Body of pancreas (tissue), 4 donors: Measurements from ENCODE around the gene CERCAM. TPM values are rescaled to one million over a fixed set of nuclear protein-coding genes. Genes with fewer than 3 reads are reported as not detected.

Experiments used
- ATAC-seq: fragments of 150-250 bp; one replicate; pipeline ENCODE4 v1.9.1; 2016
- DNase-seq, 4 donors: peaks; one replicate each; pipeline ENCODE4 v3.0.0-alpha.2; 2019
- H3K27ac ChIP-seq, 4 donors: fragments of 200-600 bp; sonication (generic); 1 replicate in 3 of 4; 2 replicates in 1 of 4; pipeline versions ENCODE4 v1.5.1 to v1.6.1; 2016 to 2019; ENCODE audit warnings: mild to moderate bottlenecking in 1 of 4, mixed read lengths in 1 of 4, moderate library complexity in 1 of 4
- H3K27me3 ChIP-seq, 2 donors: fragments of 200-600 bp; sonication (generic); one replicate each; pipeline ENCODE4 v1.6.0; 2016; ENCODE audit warnings: mild to moderate bottlenecking in 1 of 2
- H3K36me3 ChIP-seq, 2 donors: fragments of 200-600 bp; sonication (generic); replicated peaks in 1 of 2; 2 replicates each; pipeline ENCODE4 v1.5.1; 2016; ENCODE audit warnings: low read depth in 2 of 2; ENCODE audit not compliant: insufficient read depth in 1 of 2
- H3K4me1 ChIP-seq: fragments of 200-600 bp; sonication (generic); one replicate; pipeline ENCODE4 v1.6.0; 2016
- H3K4me3 ChIP-seq, 2 donors: fragments of 200-600 bp; sonication (generic); 1 replicate in 1 of 2; 2 replicates in 1 of 2; pipeline ENCODE4 v1.5.1; 2016 to 2019
- H3K9me3 ChIP-seq, 3 donors: fragments of 200-600 bp; sonication (generic); 1 replicate in 2 of 3; 2 replicates in 1 of 3; pipeline ENCODE4 v1.5.1; 2016
- CTCF ChIP-seq, 7 experiments: fragments of 450-650 bp in 4 of 7; fragments of 200-600 bp in 3 of 7; sonication (generic) in 3 of 7; IDR thresholded peaks; one replicate each; pipeline ENCODE4 v1.5.1; 2016 to 2019; ENCODE audit warnings: antibody characterized with exemption in 7 of 7
- POLR2A ChIP-seq, 3 donors: fragments of 450-650 bp; IDR thresholded peaks; one replicate each; pipeline ENCODE4 v1.6.1; 2016; ENCODE audit warnings: antibody characterized with exemption in 3 of 3, mild to moderate bottlenecking in 2 of 3
- WGBS, 2 donors: methylation state at CpG; one replicate each; pipeline ENCODE4 v1.1.5; 2017; 5-methylcytosine and 5-hydroxymethylcytosine counted together
- intact Hi-C: fragments of 100-400 bp; cut with DNase I; formaldehyde crosslinking; loops from one replicate; pipeline ENCODE4 v1.15.1; 2023
- total RNA-seq, 2 donors: library from RNA; depleted of rRNA; stranded (reverse); fragments of >200 nt; gene quantifications; one replicate each; pipeline ENCODE4 v1.1.0, GENCODE V29; 2016

The CERCAM gene
- 10 to 100 TPM; 28.0 to 42.0 TPM for total RNA-seq

- DNase-seq (peak; percentile 55 to 78 (median 62)), ATAC-seq (peak; percentile 81)
- Histone ChIP-seq H3K27me3 (no peaks in the 10 kb centered on the region), H3K36me3 (no peaks in the 10 kb centered on the region), H3K4me1 (peaks cover 21% of the 10 kb centered on the region), H3K27ac (peak within 1 kb of the TSS; percentile 1 to 67 (median 46)), H3K4me3 (peak within 1 kb of the TSS; percentile 81 to 99), H3K9me3 (no peaks in the 10 kb centered on the region)
- intact Hi-C loops, result no loop called here
- TF ChIP-seq CTCF (IDR thresholded peaks at IDR 0.05) (peak in 1 of 7 experiments; percentile 14), POLR2A (IDR thresholded peaks at IDR 0.05) (peak; percentile 27 to 32 (median 28))
- 1 to 5% methylated on average over 4 to 28 of the region's 59 CpGs for WGBS, 2 donors
Observed at GRCh38 chr9:128420651-128421481, at the start of gene CERCAM. CERCAM (plus strand) TSS chr9:128420857; CDS start chr9:128420878, 21 bp downstream.

GRCh38 chr9:128371630-128372117 is 49.0 kb upstream of the CERCAM start:
- TF ChIP-seq CTCF (IDR thresholded peaks at IDR 0.05) (no peak), POLR2A (IDR thresholded peaks at IDR 0.05) (no peak)
- no peaks in the 10 kb centered on the region for H3K27me3 ChIP-seq
- H3K4me3 ChIP-seq, result peak overlapping the region; percentile 77 to 88
- no peaks in the 10 kb centered on the region for H3K36me3 ChIP-seq
- ATAC-seq, result no peak
- no peaks in the 10 kb centered on the region for H3K9me3 ChIP-seq
- intact Hi-C loops, result no loop called here
- WGBS, 2 donors, result 0% methylated on average over 10 of the region's 10 CpGs
- peaks cover 20% of the 10 kb centered on the region for H3K4me1 ChIP-seq
- peak overlapping the region; percentile 79 to 96 (median 93) for H3K27ac ChIP-seq
- DNase-seq, result no peak

- Histone ChIP-seq H3K9me3 (no peaks in the 10 kb centered on the region), H3K4me3 (peak overlapping the region in 1 of 2 donors; percentile 77), H3K36me3 (no peaks in the 10 kb centered on the region), H3K4me1 (peaks cover 20% of the 10 kb centered on the region), H3K27ac (no peak overlapping the region), H3K27me3 (no peaks in the 10 kb centered on the region)
- intact Hi-C loops, result no loop called here
- ATAC-seq (no peak), DNase-seq (no peak)
- WGBS, 2 donors, result 16 to 30% methylated on average over 4 of the region's 4 CpGs
- no peak for TF ChIP-seq CTCF (IDR thresholded peaks at IDR 0.05)
- no peak for TF ChIP-seq POLR2A (IDR thresholded peaks at IDR 0.05)
Observed at GRCh38 chr9:128372188-128372641, 48.4 kb upstream of the CERCAM start.

GRCh38 chr9:128372784-128373183 is 47.9 kb upstream of the CERCAM start:
- intact Hi-C loops, result no loop called here
- 60 to 78% methylated on average over 1 of the region's 1 CpG for WGBS, 2 donors
- DNase-seq (no peak), ATAC-seq (no peak)
- no peaks in the 10 kb centered on the region for H3K27me3 ChIP-seq
- H3K4me3 ChIP-seq, result no peak overlapping the region
- TF ChIP-seq POLR2A (IDR thresholded peaks at IDR 0.05), result no peak
- no peak for TF ChIP-seq CTCF (IDR thresholded peaks at IDR 0.05)
- H3K9me3 ChIP-seq, result no peaks in the 10 kb centered on the region
- H3K4me1 ChIP-seq, result peaks cover 20% of the 10 kb centered on the region
- no peak overlapping the region for H3K27ac ChIP-seq
- H3K36me3 ChIP-seq, result no peaks in the 10 kb centered on the region
